Measurements from ENCODE around the gene ZMAT5. TPM values are rescaled to one million over a fixed set of nuclear protein-coding genes. Genes with fewer than 3 reads are reported as not detected.

ZMAT5 gene
- total RNA-seq, 3 donors from 2014 or later: 23.9 to 27.8 (median 26.5) TPM

DNA sequence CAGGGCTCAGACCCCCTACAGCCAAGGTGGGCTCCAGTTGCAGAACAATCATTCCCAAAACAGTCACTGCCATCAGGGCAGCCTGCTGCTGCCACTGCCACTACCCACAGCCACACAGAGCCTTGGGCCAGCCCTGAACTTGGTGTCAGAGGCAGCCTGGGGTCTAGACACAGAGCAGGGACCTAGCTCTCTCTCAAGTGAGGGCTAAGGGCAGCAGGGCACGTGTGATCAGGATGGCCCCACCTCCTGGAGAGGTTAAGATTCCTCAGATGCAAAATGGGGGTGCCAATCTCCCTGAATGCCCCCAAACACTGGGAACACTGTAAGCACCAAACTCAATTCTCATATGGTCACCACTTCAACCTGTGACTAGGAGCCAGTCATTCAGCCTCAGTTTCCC is 31.4 kb downstream of the ZMAT5 start:
- peaks cover 13% of the 10 kb centered on the region for H3K36me3 Mint-ChIP-seq (ENCODE audit: insufficient read depth)
- H3K27me3 Mint-ChIP-seq (ENCODE audit: low read depth): no peaks in the 10 kb centered on the region
- no peak for DNase-seq
- H3K9me3 Mint-ChIP-seq: no peaks in the 10 kb centered on the region
- no peak overlapping the region for H3K4me3 Mint-ChIP-seq
- ATAC-seq: no peak
- H3K4me1 Mint-ChIP-seq (ENCODE audit: low read depth): no peaks in the 10 kb centered on the region

GRCh38 chr22:29734838-29735237 is 32.0 kb downstream of the ZMAT5 start:
- no peaks in the 10 kb centered on the region for H3K4me1 Mint-ChIP-seq (ENCODE audit: low read depth)
- no peak overlapping the region for H3K4me3 Mint-ChIP-seq
- no peaks in the 10 kb centered on the region for H3K27me3 Mint-ChIP-seq (ENCODE audit: low read depth)
- H3K36me3 Mint-ChIP-seq (ENCODE audit: insufficient read depth): peaks cover 13% of the 10 kb centered on the region
- ATAC-seq: no peak
- no peaks in the 10 kb centered on the region for H3K9me3 Mint-ChIP-seq
- no peak for DNase-seq

DNA sequence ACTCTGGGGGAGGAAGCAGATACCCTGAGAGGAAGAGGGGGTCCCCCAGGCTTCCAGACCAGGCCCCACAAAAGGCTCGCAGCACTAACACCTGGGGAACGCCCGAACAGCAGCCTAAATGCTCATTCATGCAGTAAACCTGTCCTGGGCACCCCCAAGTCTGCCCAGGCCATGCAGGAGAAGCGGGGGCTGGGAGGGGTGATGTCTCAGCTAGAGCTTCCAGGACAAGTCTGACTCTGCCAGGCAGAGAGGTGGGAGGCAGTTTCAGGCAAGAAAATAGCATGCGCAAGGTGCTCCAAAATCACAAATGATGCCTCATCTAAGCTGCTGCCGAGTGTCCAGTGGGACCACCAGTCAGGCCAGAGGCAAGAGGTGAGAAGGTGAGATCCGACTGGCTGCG is 32.4 kb downstream of the ZMAT5 start:
- Mint-ChIP-seq H3K4me3 (no peak overlapping the region), H3K36me3 (ENCODE audit: insufficient read depth) (peaks cover 13% of the 10 kb centered on the region), H3K9me3 (no peaks in the 10 kb centered on the region), H3K27me3 (ENCODE audit: low read depth) (no peaks in the 10 kb centered on the region), H3K4me1 (ENCODE audit: low read depth) (no peaks in the 10 kb centered on the region)
- DNase-seq (no peak), ATAC-seq (no peak)

- no peak overlapping the region for H3K4me3 Mint-ChIP-seq
- H3K36me3 Mint-ChIP-seq (ENCODE audit: insufficient read depth): peaks cover 9% of the 10 kb centered on the region
- H3K4me1 Mint-ChIP-seq (ENCODE audit: low read depth): no peaks in the 10 kb centered on the region
- ATAC-seq (no peak), DNase-seq (no peak)
- H3K9me3 Mint-ChIP-seq: no peaks in the 10 kb centered on the region
- no peaks in the 10 kb centered on the region for H3K27me3 Mint-ChIP-seq (ENCODE audit: low read depth)
These were observed 33.2 kb downstream of the ZMAT5 start for GRCh38 chr22:29733362-29734201.

- H3K9me3 Mint-ChIP-seq: no peaks in the 10 kb centered on the region
- DNase-seq (no peak), ATAC-seq (no peak)
- H3K36me3 Mint-ChIP-seq (ENCODE audit: insufficient read depth): peaks cover 8% of the 10 kb centered on the region
- no peaks in the 10 kb centered on the region for H3K27me3 Mint-ChIP-seq (ENCODE audit: low read depth)
- H3K4me1 Mint-ChIP-seq (ENCODE audit: low read depth): no peaks in the 10 kb centered on the region
- no peak overlapping the region for H3K4me3 Mint-ChIP-seq
These were observed 33.9 kb downstream of the ZMAT5 start for GRCh38 chr22:29732883-29733282.

GRCh38 chr22:29731058-29731850 is 35.6 kb downstream of the ZMAT5 start:
- no peaks in the 10 kb centered on the region for H3K4me1 Mint-ChIP-seq (ENCODE audit: low read depth)
- H3K36me3 Mint-ChIP-seq (ENCODE audit: insufficient read depth): peaks cover 6% of the 10 kb centered on the region
- H3K9me3 Mint-ChIP-seq: no peaks in the 10 kb centered on the region
- ATAC-seq (no peak), DNase-seq (no peak)
- H3K27me3 Mint-ChIP-seq (ENCODE audit: low read depth): peaks cover 2% of the 10 kb centered on the region
- no peak overlapping the region for H3K4me3 Mint-ChIP-seq

DNA sequence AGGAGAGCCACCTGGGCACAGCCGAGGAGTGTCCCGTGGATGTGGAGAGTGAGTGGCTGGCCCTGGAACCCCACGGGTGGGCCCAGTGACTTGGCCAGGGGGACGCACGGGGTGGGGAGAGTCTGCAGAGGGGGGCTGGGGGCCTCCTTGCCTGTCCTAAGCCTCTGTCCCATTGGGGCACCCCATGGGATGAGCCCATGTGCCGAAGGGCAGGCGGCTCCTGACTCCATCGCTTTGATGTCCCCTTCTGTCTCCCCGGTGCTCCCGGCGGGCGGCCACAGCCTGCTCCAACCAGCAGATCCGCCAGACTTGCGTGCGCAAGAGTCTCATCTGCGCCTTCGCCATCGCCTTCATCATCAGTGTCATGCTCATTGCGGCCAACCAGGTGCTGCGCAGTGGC is 37.6 kb downstream of the ZMAT5 start:
- H3K27me3 Mint-ChIP-seq (ENCODE audit: low read depth): peaks cover 2% of the 10 kb centered on the region
- H3K9me3 Mint-ChIP-seq: no peaks in the 10 kb centered on the region
- no peak for ATAC-seq
- DNase-seq: no peak
- no peaks in the 10 kb centered on the region for H3K36me3 Mint-ChIP-seq (ENCODE audit: insufficient read depth)
- no peaks in the 10 kb centered on the region for H3K4me1 Mint-ChIP-seq (ENCODE audit: low read depth)
- H3K4me3 Mint-ChIP-seq: no peak overlapping the region

GRCh38 chr22:29727131-29727523 is 39.7 kb downstream of the ZMAT5 start:
- peaks cover 5% of the 10 kb centered on the region for H3K27me3 Mint-ChIP-seq (ENCODE audit: low read depth)
- DNase-seq (no peak), ATAC-seq (no peak)
- H3K4me3 Mint-ChIP-seq: no peak overlapping the region
- H3K9me3 Mint-ChIP-seq: no peaks in the 10 kb centered on the region
- H3K4me1 Mint-ChIP-seq (ENCODE audit: low read depth): no peaks in the 10 kb centered on the region
- H3K36me3 Mint-ChIP-seq (ENCODE audit: insufficient read depth): no peaks in the 10 kb centered on the region

- no peak for ATAC-seq
- Mint-ChIP-seq H3K4me1 (ENCODE audit: low read depth) (no peaks in the 10 kb centered on the region), H3K27me3 (ENCODE audit: low read depth) (peaks cover 9% of the 10 kb centered on the region), H3K36me3 (ENCODE audit: insufficient read depth) (no peaks in the 10 kb centered on the region), H3K4me3 (no peak overlapping the region), H3K9me3 (no peaks in the 10 kb centered on the region)
- DNase-seq: no peak
These were observed 40.2 kb downstream of the ZMAT5 start for GRCh38 chr22:29726512-29727130.

DNA sequence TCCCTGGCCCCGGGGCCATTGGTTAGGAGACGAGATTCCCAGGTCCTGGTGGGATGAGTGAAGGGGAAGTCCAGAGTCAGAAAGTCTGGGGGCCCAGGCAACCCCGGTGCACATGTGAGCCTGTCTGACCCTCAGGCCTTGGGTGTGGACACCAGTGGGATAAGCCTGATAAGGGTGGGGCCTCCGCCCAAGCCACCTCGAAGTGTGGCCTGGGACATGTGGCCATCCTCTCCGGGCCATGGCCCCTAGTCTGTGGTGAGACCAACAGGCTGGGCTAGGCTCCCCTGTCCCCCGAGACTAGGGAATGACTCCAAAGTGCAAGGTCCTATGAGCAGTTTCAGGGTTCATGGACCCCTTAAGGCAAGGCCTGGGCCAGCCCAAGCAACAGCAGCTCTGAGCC is 40.7 kb downstream of the ZMAT5 start:
- no peaks in the 10 kb centered on the region for H3K4me1 Mint-ChIP-seq (ENCODE audit: low read depth)
- H3K27me3 Mint-ChIP-seq (ENCODE audit: low read depth): peaks cover 14% of the 10 kb centered on the region

GRCh38 chr22:29724843-29725242 is 42.0 kb downstream of the ZMAT5 start:
- Mint-ChIP-seq H3K4me3 (no peak overlapping the region), H3K4me1 (ENCODE audit: low read depth) (no peaks in the 10 kb centered on the region), H3K9me3 (no peaks in the 10 kb centered on the region), H3K27me3 (ENCODE audit: low read depth) (peaks cover 14% of the 10 kb centered on the region), H3K36me3 (ENCODE audit: insufficient read depth) (no peaks in the 10 kb centered on the region)
- ATAC-seq (no peak), DNase-seq (no peak)

More for the DNA sequence above, 40.7 kb downstream of the ZMAT5 start:
- no peak for DNase-seq
- no peak for ATAC-seq
- Mint-ChIP-seq H3K4me3 (no peak overlapping the region), H3K9me3 (no peaks in the 10 kb centered on the region), H3K36me3 (ENCODE audit: insufficient read depth) (no peaks in the 10 kb centered on the region)

GRCh38 chr22:29723766-29724165 is 43.0 kb downstream of the ZMAT5 start:
- DNase-seq (no peak), ATAC-seq (no peak)
- H3K9me3 Mint-ChIP-seq: no peaks in the 10 kb centered on the region
- no peak overlapping the region for H3K4me3 Mint-ChIP-seq
- peaks cover 3% of the 10 kb centered on the region for H3K4me1 Mint-ChIP-seq (ENCODE audit: low read depth)
- peaks cover 22% of the 10 kb centered on the region for H3K27me3 Mint-ChIP-seq (ENCODE audit: low read depth)
- no peaks in the 10 kb centered on the region for H3K36me3 Mint-ChIP-seq (ENCODE audit: insufficient read depth)

GRCh38 chr22:29722587-29722986 is 44.2 kb downstream of the ZMAT5 start:
- ATAC-seq: no peak
- H3K4me3 Mint-ChIP-seq: no peak overlapping the region

DNA sequence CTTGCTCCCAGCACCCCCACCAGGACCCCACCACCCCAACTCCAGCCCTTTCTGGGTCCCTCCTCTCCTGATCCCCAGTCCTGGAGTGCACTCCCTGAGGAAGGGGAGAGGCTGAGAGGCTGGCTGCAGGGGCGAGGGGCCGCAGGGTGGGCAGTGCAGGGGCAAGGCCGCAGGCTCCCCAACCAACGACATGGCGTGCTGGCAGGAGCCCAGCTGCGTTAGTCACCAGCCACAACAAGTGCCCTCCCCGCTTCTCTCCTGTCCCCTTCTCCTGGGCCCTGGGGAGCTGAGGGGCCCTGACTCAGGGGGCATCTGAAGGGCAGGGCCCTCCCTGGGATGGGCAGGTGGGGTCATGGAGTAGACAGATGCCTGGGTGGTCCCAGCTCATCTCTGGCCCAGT is 44.7 kb downstream of the ZMAT5 start:
- H3K36me3 Mint-ChIP-seq (ENCODE audit: insufficient read depth): no peaks in the 10 kb centered on the region
- H3K4me3 Mint-ChIP-seq: no peak overlapping the region
- peaks cover 36% of the 10 kb centered on the region for H3K27me3 Mint-ChIP-seq (ENCODE audit: low read depth)
- DNase-seq (no peak), ATAC-seq (no peak)
- H3K9me3 Mint-ChIP-seq: no peaks in the 10 kb centered on the region
- peaks cover 3% of the 10 kb centered on the region for H3K4me1 Mint-ChIP-seq (ENCODE audit: low read depth)

More at GRCh38 chr22:29722587-29722986, 44.2 kb downstream of the ZMAT5 start:
- peaks cover 33% of the 10 kb centered on the region for H3K27me3 Mint-ChIP-seq (ENCODE audit: low read depth)
- peaks cover 3% of the 10 kb centered on the region for H3K4me1 Mint-ChIP-seq (ENCODE audit: low read depth)
- H3K9me3 Mint-ChIP-seq: no peaks in the 10 kb centered on the region
- H3K36me3 Mint-ChIP-seq (ENCODE audit: insufficient read depth): no peaks in the 10 kb centered on the region
- no peak for DNase-seq
